Stimulated activated CD8-positive, alpha-beta memory T cell treated with anti-CD3 and anti-CD28 coated beads, Interleukin-15, amount 100 ng/mL, for 4 hours (primary cell): ENCODE results near the gene CREB3L2.
"Not testable (repeated sequence)": the region's sequence is repeated elsewhere in the genome, so short reads cannot be mapped to it uniquely, and the experiment has no call there.

ENCODE experiments used
- DNase-seq, 2 donors: peaks; one replicate each; pipeline ENCODE4 v3.0.0-alpha.2; 2020; ENCODE audit warnings: low read depth in 2 of 2

The CREB3L2 gene

DNA sequence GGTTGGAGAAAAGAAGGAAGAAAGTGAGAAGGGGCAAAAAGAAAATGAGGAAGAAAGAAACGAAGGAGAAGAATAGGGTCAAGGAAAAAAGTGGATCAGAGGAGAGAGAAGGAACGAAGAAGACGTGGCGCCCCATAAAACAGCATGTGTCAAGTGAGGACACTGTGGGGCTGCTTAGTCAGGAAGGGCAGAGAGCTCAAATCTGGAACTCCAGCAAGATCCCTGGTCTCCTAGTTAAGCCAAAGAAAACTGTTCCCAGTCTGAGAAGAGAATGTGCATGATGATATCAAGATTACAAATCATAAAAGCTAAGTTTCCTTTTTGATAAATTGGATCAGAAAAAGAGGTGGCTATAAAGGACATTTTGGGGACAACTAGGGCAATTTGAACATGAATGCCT lies 33.0 kb downstream of the CREB3L2 start:
- no peak for DNase-seq

DNA sequence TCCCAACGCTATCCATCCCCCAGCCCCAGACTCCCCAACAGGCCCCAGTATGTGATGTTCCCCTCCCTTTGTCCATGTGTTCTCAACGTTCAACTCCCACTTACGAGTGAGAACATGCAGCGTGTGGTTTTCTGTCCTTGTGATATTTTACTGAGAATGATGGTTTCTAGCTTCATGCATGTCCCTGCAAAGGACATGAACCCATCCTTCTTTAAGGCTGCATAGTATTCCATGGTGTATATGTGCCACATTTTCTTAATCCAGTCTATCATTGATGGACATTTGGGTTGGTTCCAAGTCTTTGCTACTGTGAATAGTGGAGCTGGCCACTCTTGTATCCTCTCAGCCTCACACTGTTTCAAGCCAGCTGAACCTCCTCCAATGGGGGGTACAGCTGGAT lies 33.5 kb downstream of the CREB3L2 start:
- not testable (repeated sequence) for DNase-seq

DNA sequence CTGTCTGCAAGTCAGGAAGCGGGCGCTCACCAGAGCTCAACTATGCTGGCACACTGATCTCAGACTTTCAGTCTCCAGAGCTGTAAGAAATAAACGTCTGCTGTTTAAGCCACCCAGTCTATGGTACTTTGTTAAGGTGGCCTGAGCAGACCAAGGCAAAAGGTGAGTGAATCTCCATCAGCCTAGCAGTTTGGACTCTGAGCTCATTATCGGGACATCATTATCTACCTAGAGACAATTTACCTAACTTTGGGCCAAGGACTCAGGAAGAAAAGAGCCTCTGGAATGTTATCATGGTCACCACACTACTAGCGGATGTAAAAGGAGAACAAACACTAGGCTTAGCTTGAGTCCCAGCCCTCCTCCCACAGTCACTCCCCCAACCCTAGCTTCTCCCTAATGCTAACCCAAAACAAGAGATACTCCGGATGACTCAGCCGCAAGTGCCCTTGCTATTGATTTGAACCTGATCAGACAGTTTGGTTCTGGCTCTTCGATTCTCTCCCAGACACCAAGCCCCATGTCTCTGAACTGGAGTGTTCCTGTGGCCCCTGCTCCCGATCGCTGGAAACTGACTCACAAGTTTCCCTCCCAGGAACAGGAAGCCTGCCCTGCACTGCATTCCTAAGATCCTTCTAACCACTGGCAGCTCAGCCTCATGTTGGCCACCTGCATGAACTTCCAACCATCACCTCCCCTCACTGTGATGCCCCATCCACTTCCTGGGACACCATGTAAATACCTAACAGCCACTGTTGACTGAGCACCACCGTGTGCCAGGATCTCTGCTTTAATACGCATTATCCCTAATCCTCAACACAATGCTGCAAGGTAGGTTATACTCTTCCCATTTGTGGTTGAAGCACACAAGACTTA lies 34.5 kb downstream of the CREB3L2 start:
- no peak for DNase-seq

DNA sequence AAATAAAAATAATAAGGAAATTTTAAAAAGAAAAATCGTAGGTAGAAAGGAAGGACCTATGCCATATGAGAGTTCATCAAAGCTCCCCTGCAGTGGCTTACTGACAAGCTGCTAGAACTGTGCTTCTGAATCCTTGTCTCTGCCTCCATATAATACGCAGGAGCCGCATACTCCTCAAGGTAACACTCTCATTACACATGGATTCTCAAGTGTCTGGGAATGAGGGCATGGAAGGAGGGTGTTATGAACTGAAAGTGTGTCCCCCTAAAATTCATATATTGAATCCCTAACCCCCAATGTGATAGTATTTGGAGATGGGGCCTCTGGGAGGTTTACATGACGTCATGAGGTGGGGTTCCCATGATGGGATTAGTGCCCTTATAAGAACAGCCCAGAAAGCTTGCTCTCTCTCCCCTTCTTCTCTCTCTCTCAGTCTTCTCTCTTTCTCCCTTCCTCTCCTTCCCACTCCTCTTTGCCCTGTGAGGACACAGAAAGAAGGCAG lies 35.2 kb downstream of the CREB3L2 start:
- no peak for DNase-seq

DNA sequence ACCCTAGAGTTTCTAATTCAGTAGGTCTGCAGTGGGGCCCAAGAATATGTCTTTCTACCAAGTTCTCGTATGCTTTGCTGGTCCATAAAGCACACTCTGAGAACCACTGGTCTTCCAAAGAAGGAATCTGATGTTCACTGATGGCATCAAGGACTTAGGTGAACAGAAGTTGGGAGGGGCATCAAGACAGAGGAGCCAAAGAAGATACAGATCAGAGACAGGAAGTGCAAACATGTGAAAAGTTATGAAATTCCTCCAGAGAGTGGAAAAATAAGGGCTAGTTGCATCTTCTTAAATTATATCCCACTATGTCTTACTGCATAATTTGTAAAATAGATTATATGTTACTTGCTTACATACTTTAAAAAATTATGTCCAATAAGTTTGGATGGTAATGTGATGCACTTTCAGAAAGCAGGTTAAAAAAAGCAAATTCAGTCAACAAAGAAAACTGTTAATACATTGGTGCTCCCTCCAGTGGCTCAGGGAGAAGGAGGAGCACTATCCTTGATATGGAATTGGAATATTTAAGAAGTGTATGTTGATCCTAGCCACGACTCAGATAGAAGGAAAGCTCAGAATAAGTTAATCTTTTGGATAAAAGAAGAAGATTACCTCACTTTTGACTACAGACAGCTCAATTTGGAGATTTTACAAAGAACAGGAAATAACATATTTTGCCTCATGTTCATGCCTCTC lies 35.8 kb downstream of the CREB3L2 start:
- DNase-seq, result no peak

DNA sequence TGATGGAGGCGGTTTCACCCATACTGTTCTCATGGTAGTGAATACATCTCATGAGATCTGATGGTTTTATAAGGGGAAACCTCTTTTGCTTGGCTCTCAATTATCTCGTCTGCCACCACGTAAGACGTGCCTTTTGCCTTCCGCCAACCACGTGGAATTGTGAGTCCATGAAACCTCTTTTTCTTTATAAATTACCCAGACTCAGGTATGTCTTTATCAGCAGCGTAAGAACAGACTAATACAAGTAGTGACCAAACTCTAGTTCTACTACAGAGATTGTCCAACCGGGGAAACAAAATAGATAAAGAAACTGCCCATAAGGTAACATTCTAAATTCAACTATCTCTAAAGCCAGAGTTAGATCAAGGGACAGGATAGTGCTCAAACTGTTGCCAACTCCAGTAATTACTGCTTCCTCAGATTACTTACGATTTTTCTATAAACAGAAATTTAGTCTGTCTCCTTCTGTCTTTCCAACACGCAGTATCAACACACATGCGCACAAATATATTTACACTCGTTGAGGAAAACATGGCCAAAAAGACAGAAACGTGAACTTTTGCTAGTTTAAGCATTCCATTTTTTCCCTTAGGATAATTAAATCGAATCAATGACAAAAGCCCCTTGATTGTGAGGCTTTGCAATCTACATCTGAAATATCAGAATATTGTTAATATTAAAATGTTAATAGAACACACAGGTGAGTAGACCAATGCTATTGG lies 36.9 kb downstream of the CREB3L2 start:
- DNase-seq, result no peak

- DNase-seq, result no peak
These were observed 38.9 kb downstream of the CREB3L2 start for GRCh38 chr7:137962875-137963507.

DNA sequence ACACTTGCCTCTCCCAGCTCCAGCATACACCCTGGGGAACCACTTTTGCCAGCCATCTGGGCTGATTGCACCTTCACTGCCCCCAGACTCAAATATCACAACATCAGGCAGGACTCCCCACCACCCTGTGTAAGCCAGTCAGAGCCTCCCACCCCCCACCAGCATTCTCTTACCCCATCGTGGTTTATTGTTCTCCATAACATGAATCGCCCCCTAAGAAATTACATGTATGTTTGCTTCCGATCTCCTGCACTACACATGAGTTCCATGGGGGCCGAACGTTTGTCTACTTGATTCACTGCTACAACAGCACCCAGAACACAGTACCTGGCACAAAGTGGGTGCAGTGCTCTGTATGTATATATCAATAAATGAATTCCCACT lies 39.4 kb downstream of the CREB3L2 start:
- DNase-seq, result no peak

DNA sequence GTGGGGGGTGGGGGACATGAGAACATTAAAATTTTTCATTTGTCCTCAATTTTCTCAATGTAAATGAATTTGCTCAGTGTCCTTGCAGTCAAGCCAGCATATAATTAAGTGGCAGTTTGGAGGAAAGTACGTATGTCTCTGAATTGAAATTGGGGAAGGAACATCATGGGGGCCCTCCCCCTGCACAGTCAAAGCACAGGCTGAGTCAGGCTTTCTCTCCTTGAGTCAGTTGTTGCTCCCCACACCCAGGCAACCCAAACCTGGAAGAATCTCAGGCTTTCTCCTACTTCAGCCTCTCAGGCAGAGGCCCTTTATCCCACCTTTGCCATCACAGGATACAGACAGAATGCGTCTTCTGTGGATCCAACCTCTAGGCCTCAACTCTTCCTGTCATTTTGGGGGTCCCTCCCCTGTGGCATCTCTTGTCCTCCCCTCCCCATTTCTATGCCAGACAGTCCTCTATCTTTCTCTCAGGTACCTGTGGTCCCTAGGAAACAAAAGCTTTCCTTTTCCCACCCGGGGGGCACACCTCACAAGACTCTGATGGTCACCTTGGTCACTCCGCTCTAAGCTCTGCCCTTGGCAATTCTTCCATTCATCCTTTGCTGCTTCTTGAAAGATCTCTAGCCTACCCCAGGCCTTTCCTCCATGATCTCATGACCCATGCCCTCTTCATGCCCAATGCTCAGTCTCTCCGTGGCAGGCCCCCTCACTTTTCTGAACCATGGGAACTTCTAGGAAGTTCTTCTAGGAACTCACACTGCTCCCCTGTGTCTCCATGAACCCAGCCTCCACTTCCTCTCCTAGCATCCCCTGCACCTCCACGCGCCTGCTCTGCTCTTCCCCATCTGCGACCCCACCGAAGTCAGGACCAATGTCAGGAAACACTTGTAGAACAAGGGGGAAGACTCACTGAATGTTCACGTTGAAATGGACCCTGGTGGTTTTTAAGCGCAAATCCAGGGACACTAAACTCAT lies 40.4 kb downstream of the CREB3L2 start:
- no peak for DNase-seq

- DNase-seq, result no peak
These were observed 41.9 kb downstream of the CREB3L2 start for GRCh38 chr7:137960020-137960419.

DNA sequence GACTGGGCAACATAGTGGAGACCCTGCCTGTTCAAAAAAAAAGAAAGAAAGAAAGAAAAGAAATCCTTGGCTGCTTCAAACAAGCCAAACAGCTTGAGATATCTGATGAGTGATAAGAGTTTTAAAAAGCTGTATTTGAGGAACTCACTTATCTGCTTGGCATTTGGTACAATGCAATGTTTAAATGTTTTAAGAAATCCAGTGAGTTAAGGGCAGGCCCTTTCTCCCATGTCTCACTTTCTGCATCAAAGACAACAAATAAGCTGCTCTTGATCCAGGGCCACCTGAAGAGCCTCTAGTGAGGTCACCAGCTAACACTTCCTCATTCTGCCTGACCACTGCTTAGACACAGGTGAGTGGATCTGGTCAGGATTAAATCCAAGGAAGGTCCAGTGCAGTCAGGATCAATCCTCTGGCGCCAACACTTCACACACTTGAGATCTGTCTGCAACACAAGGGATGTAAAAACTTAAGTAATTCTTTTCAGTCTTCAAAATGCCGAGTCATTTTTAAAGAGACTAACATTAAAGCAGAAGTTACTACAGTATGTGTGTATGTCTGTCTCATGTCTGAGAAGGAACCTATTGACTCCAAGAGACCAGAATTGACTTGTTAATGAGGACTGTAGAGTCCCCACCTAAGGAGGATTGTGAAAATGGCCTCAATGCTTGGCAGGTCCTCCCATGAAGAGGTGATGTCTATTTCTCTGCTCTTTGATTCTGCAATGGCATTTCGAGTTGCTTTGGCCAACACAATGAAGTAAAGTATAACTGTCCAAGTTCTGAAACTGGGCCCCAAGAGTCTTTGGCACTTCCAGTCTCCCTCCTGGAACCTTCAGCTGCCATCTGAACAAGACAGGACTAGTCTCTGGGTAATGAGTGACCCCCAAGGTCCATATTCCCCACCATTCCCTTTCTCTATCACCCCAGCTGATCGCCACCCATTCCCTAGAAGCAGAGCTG lies 43.1 kb downstream of the CREB3L2 start:
- DNase-seq, result no peak

DNA sequence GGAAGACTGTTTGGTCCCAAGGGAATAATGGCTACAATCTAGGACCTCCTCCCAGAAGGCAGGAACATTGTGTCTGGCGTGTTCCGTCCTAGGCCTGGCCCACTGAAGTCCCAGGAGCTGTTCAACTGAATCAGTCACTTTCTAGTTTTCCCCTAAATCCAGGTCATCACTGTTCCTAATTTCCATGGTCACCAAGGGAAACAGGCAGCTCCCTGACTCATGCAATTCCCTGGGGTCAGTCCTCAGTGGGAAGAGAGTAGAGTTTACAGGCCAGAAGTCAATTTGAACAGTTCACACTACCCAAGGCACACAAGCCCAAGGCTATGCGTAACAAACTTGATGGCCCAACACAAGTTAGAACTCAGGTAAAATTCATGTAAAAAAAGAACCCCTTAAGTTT lies 44.0 kb downstream of the CREB3L2 start:
- DNase-seq, result no peak

- no peak for DNase-seq
These were observed 45.3 kb downstream of the CREB3L2 start for GRCh38 chr7:137956591-137956990.

GRCh38 chr7:137956183-137956582 lies 45.7 kb downstream of the CREB3L2 start:
- DNase-seq, result no peak

- no peak for DNase-seq
These were observed 47.3 kb downstream of the CREB3L2 start for GRCh38 chr7:137954614-137955013.

GRCh38 chr7:137953665-137954470 lies 48.0 kb downstream of the CREB3L2 start:
- no peak for DNase-seq

GRCh38 chr7:137953043-137953664 lies 48.7 kb downstream of the CREB3L2 start:
- DNase-seq, result no peak

DNA sequence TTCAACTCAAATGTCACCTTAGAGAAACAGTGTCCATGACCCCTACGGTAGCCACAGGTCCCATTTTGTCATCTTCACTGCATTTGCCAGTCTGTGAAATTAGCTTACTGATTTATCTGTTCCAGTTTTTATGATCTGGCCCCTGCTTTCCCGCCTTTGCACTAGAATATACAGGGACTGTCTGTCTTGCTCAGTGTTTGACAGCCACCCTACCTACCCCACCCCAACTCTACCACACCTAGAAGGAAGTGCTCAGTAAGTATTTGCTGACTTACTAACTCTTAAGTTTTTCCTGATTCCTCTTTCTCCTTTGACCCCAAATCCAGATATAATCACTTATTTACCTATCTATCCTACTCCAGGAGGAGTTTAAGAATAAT lies 49.5 kb downstream of the CREB3L2 start:
- DNase-seq, result no peak
